ENCODE measurements around the gene TBX3. TPM values are rescaled to one million over a fixed set of nuclear protein-coding genes. Genes with fewer than 3 reads are reported as not detected.
A peak's percentile ranks its signal among the peaks of the same experiment; 100 is the strongest.

The TBX3 gene
- total RNA-seq, 6 experiments from 2014 or later, result 15.6 to 44.0 (median 27.8) TPM

DNA sequence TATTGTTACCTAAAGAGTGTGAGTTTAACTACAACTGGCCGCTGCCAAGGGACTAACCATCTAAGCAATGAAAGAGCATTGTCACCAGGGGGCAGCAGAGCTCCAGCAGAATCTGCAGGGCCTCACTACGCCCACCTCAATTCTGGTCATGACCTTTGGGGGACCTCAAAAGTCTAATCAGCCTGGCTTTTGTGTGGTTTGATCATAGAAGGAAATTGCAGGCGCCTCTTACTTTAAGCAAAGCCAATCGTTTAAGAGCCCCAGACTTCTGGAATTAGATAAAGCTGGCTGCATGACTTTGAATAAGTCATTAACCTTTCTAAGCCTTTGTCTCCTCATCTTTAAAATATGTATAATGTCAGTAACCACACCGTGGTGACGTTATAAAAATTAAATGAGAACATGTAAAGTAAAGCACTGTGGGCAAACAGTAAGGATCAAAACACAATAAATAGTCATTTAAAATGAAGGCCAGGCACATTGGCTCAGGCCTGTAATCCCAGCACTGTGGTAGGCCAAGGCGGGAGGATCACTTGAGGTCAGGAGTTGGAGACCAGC, 58.6 kb downstream of the TBX3 start:
- Histone ChIP-seq H3K4me1 (no peaks in the 10 kb centered on the region), H3K36me3 (no peaks in the 10 kb centered on the region), H3K27ac (no peak overlapping the region), H3K4me3 (no peak overlapping the region), H3K27me3 (no peaks in the 10 kb centered on the region), H3K9me3 (no peaks in the 10 kb centered on the region)
- WGBS (ENCODE audit: insufficient coverage, low coverage, low lambda C conversion rate, missing lambda C conversion rate), result 49% methylated on average over 6 of the region's 7 CpGs
- DNase-seq, result peak in 2 of 3 donors; percentile 47 to 50
- intact Hi-C loops (cut with DNase I), result no loop called here
- TF ChIP-seq, protein P1, sequence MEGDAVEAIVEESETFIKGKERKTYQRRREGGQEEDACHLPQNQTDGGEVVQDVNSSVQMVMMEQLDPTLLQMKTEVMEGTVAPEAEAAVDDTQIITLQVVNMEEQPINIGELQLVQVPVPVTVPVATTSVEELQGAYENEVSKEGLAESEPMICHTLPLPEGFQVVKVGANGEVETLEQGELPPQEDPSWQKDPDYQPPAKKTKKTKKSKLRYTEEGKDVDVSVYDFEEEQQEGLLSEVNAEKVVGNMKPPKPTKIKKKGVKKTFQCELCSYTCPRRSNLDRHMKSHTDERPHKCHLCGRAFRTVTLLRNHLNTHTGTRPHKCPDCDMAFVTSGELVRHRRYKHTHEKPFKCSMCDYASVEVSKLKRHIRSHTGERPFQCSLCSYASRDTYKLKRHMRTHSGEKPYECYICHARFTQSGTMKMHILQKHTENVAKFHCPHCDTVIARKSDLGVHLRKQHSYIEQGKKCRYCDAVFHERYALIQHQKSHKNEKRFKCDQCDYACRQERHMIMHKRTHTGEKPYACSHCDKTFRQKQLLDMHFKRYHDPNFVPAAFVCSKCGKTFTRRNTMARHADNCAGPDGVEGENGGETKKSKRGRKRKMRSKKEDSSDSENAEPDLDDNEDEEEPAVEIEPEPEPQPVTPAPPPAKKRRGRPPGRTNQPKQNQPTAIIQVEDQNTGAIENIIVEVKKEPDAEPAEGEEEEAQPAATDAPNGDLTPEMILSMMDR (IDR thresholded peaks at IDR 0.05), result peak; percentile 44 to 74 (median 64)
- TF ChIP-seq POLR2A (IDR thresholded peaks at IDR 0.05), result no peak
- ATAC-seq, result peak; percentile 64 to 80 (median 74)

DNA sequence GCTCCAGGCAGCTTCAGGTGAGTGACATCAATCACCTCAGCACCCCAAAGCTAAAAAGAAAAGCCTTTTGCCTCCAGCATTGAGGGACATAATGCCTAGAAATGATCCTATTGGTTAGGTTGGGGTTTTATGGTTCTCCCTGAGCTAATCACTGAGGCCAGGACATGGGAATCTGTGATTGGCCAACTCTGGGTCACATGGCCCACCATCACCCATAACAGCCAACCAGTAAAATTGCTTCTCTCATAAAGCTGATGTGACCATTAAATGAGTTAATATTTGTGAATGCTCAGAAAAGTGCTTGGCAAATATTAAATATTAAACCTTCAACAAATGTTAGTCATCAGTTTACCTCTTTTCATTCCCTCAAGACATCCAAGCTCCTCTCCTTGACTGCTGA, 60.2 kb downstream of the TBX3 start:
- ATAC-seq, result no peak
- TF ChIP-seq, protein P1 (IDR thresholded peaks at IDR 0.05), result no peak
- TF ChIP-seq POLR2A (IDR thresholded peaks at IDR 0.05), result no peak
- Histone ChIP-seq H3K27ac (no peak overlapping the region), H3K4me1 (no peaks in the 10 kb centered on the region), H3K4me3 (no peak overlapping the region), H3K36me3 (no peaks in the 10 kb centered on the region), H3K9me3 (no peaks in the 10 kb centered on the region), H3K27me3 (no peaks in the 10 kb centered on the region)
- no peak for DNase-seq
- intact Hi-C loops (cut with DNase I), result no loop called here

Small RNA genes lying within 50 kb of the gene (small RNA-seq; reads per million reads assigned to genes)
- 0 reads per million in 2 experiments for gene RF00019

Measured in right lobe of liver (tissue), 6 donors.